OCI-M2 (cell line): ENCODE measurements around the gene ZHX3.

Source experiments
- DNase-seq: peaks from one replicate; lab custom pipeline; 2025; ENCODE audit not compliant: unreplicated experiment; lab: John Stamatoyannopoulos, UW

The ZHX3 gene

GRCh38 chr20:41174373-41174772, 143.2 kb downstream of the ZHX3 start:
- no peak for DNase-seq

GRCh38 chr20:41173791-41174341, 143.7 kb downstream of the ZHX3 start:
- DNase-seq, result no peak

GRCh38 chr20:41173161-41173721, 144.3 kb downstream of the ZHX3 start:
- no peak for DNase-seq

DNA sequence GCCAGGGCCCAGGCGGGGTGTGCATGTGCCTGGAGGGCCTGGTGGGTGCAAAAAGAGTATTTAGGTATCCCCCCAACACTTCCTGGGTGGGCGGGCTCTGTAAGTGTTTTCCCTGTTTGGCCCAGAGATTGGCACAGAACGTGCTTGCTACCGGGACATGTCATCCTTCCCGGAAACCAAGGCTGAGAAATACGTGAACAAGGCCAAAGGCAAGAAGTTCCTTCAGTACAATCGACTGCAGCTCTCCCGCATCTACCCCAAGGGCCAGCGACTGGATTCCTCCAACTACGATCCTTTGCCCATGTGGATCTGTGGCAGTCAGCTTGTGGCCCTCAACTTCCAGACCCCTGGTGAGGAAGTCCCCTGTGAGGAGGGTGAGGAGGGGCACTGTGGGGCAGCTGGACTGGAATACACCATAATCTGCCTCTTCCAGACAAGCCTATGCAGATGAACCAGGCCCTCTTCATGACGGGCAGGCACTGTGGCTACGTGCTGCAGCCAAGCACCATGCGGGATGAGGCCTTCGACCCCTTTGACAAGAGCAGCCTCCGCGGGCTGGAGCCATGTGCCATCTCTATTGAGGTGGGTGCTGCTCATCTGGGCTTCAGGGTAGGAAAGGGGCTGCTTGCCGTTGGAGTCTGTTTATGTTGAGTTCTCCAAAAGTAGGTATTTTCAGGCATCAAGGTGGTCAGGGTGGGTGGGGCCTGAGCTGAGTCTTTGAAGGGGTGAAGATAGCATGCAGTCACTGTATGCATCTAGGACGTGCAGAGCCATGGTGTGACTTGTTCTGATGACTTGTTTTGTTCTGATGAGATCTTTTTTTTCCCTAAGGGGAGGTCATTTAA, 145.0 kb downstream of the ZHX3 start:
- no peak for DNase-seq

DNA sequence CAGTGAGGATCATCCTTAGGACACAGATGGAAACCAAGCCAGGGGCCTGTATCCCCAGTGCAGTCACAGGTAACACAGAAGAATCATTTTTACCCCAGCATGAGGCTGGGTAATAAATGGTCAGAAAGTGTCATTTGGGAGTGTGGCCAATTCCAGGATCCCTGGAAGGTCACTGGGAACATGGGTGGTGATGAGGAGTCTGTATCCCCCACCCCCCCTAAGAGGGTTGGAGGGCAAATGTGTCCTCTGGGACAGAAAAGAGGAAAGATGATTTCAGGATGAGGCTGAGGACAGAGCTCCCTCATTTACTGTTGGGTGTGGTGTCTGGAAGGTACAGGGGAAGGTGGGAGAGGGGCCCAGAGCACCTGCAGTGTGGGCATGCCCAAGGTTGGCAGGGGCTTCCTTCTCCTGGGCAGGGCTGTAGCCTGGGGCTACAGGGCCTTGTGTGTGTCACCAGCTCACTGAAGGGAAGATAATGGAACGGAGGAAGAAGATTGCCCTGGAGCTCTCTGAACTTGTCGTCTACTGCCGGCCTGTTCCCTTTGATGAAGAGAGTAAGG, 145.7 kb downstream of the ZHX3 start:
- DNase-seq, result no peak

DNA sequence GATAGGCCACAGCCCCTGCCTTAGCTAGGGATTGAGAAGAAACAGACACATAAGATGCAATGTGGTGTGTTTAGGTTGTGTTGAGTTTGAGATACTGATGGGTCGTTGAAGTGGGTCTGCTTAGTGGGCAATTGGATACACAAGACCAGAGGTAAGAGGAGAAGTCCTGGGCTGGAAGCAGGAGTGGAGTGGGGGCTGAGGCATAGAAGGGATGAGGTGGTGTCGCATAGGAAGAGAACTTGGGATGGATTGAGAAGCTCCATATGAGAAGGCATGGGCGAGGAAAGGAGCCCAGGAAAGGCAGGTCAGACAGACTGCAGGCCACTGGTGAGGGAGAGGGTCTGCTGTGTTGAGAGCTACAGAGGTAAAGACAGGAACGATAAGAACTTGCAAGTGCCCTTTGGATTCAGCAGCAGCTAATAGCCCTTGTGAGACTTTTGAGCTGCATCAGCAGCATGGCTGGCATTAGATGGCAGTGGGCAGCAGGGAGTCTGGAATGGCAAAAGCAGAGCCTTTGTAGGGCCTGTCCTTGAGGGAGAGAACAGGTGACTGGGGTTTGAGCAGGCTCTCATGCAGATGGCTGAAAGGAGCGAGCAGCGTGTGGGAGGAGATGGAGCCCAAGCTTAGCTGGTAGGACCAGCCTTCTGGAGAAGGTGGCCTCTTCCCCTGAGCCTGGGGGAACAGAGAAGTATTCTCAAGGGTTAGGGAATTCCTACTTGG, 147.0 kb downstream of the ZHX3 start:
- no peak for DNase-seq

DNA sequence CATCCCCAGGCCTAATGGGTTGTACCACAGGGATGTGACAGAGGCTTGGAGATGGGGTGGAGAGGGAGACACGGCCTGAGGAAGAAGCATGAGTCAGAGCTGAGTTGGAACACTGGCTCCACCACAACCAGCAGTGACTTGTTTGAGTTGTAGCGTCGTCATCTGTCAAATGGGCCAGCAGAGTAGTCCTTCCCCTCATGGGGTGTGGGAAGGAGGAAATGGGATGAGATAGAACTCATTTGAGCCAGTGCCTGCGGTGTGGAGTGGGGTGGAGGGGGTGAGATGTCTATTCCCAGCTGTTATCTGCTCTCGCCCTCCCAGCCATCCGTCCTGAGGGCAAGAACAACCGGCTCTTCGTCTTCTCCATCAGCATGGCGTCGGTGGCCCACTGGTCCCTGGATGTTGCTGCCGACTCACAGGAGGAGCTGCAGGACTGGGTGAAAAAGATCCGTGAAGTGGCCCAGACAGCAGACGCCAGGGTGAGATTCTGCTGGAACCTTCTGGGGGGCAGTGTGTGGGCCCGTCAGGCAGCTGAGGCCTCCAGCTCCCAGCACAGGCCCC, 147.7 kb downstream of the ZHX3 start:
- no peak for DNase-seq

DNA sequence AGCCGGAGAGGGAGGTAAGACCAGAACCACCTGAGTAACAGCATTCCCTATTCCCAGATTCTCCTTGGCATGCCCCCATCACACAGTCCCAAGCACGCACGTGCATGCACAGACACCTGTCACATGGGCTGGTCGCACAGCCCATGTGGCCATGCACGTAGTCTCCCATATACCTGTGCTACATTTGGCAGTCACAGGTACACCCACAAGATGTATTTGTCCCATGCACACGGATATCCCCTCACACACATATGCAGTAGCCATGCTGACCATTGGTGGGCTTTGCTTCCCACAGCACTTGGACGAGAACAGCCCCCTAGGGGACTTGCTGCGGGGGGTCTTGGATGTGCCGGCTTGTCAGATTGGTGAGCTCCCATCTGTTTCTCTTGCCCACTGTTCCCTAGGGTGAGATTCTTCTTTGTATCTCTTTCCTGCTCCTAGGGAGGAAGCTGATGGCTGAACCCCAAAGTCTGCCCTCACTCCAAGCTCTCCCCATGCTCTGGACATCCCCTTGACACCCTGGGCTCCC, 148.3 kb downstream of the ZHX3 start:
- DNase-seq, result no peak

DNA sequence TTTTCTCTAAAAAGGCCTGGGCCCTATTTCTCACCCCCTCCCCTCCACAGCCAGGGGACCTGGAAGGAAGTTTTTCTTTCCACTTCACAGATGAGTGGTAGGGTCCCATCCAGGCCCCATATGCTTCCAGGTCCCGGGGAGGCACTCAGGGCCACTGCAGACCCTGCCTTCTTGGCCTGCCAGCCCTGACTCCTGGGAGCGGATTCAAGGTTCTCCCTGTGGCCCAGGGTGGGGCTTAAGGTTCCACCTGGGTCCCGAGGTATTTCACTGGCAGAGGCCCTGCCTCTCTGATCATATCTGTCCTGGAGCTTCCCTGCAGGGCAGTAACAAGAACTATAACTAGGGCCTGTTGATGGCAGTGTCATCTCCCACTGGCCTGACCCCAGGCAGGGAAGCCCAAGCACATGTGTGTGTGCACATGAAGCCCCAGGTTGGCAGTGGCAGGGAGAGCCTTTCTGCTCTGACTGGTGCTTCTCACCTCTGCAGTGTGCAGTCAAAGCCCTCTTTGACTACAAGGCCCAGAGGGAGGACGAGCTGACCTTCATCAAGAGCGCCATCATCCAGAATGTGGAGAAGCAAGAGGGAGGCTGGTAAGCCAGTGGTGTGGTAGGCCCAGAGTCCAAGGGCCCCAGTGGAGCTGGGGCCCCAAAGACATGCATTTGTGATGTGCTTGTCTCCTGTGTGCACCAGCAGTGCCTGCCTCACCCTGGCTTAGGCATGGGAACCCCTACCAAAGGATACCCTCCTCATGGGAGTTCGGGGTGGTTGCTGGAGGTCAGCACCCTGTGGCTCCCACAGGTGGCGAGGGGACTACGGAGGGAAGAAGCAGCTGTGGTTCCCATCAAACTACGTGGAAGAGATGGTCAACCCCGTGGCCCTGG, 149.0 kb downstream of the ZHX3 start:
- DNase-seq, result no peak

DNA sequence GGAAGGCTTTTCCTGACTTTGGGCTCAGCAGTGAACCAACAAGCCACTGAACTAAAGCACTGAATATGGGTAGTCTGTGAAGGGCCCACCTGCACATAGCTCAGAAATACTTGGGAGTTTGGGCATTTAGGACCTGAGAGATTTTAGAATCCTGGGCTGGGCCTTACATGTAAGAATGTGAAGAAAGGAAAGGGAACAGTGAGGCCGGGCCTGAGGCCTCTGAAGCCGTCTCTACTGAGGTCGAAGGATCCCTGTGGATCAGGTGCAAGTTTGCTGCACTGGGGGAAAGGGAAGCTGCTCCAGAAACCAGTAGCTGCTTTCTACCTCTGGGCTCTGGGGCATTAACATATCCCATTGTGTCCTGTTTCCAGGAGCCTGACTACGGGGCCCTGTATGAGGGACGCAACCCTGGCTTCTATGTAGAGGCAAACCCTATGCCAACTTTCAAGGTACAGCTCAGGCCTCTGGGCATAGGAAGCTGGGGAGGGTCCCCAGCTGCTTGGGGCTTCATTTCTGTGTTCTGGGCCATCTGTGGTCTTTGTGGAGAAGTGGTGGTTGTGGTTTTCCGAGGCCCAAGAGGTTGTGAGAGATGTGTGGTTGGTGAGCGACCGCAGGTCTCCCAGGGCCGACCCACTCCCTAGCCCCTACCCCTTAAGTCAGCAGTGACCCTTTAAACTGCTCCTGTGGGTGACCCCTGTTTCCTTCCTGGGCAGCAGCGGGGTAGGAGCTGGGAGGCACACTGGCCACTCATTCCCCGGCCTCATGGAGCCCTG, 149.9 kb downstream of the ZHX3 start:
- DNase-seq, result no peak

GRCh38 chr20:41167118-41167470, 150.4 kb downstream of the ZHX3 start:
- DNase-seq, result no peak

DNA sequence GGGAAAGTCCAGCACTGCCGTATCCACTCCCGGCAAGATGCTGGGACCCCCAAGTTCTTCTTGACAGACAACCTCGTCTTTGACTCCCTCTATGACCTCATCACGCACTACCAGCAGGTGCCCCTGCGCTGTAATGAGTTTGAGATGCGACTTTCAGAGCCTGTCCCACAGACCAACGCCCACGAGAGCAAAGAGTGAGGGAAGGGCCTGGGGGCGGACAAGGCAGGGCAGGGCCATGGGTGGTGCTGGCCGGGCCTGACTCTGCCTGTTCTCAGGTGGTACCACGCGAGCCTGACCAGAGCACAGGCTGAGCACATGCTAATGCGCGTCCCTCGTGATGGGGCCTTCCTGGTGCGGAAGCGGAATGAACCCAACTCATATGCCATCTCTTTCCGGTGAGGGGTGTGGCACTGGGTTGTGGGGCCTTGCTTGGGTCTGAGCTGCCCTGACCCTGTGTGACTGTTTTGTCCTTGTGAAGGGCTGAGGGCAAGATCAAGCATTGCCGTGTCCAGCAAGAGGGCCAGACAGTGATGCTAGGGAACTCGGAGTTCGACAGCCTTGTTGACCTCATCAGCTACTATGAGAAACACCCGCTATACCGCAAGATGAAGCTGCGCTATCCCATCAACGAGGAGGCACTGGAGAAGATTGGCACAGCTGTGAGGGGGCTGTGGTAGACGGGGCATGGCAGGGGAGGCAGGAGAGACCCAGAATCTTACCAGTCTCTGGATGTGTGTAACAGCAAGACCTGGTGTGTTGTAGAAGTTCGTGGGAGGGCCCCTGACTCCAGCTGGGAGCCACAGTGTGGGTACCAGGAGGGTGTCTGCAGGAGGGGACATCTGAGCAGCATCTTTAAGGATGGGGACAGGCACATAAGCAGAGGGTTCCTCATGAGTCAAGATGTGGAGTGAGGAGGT, 151.1 kb downstream of the ZHX3 start:
- no peak for DNase-seq

GRCh38 chr20:41165001-41165882, 152.3 kb downstream of the ZHX3 start:
- DNase-seq, result no peak

GRCh38 chr20:41163821-41164220, 153.7 kb downstream of the ZHX3 start:
- no peak for DNase-seq

DNA sequence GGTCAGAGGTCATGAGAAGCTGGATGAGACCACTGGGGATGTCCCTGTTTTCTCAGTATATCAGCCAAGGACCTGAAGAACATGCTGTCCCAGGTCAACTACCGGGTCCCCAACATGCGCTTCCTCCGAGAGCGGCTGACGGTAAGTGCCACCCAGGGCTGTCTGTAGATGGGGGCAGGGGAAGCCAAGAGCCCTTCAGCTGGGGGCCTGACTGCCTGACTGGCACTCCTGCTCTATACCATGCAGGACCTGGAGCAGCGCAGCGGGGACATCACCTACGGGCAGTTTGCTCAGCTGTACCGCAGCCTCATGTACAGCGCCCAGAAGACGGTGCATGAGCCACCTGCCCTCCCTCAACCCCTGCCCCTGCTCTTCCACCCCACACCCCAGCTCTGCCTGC, 155.1 kb downstream of the ZHX3 start:
- DNase-seq, result no peak

GRCh38 chr20:41161886-41162285, 155.6 kb downstream of the ZHX3 start:
- DNase-seq, result no peak

- DNase-seq, result no peak
Observed at GRCh38 chr20:41160686-41161085, 156.8 kb downstream of the ZHX3 start.
